Retinal pigment epithelial cell (primary cell): ENCODE measurements around the gene PRKCB.

Experiments used
- DNase-seq: peaks from one replicate; pipeline ENCODE4 v3.0.0-alpha.2; 2010; ENCODE audit warnings: low read depth
- H3K4me3 ChIP-seq: 2 replicates; pipeline ENCODE4 v1.5.1; 2011; ENCODE audit warnings: mild to moderate bottlenecking, low read length, control low read depth, moderate library complexity
- CTCF ChIP-seq: conservative IDR thresholded peaks from 2 replicates; pipeline ENCODE4 v1.5.1; 2011; ENCODE audit warnings: low read depth, low read length, control low read depth, inconsistent platforms

The PRKCB gene

GRCh38 chr16:24036038-24036543 lies 200.3 kb downstream of the PRKCB start:
- TF ChIP-seq CTCF, result no peak
- no peak for DNase-seq
- H3K4me3 ChIP-seq, result no peak overlapping the region

GRCh38 chr16:24036614-24037013 lies 200.8 kb downstream of the PRKCB start:
- H3K4me3 ChIP-seq, result no peak overlapping the region
- peak; percentile 2 for DNase-seq
- peak; percentile 69 for TF ChIP-seq CTCF

GRCh38 chr16:24037335-24037734 lies 201.6 kb downstream of the PRKCB start:
- no peak for TF ChIP-seq CTCF
- no peak for DNase-seq
- H3K4me3 ChIP-seq, result no peak overlapping the region

- peak; percentile 86 for TF ChIP-seq CTCF
These were observed 206.2 kb downstream of the PRKCB start for GRCh38 chr16:24041834-24042631.

GRCh38 chr16:24044467-24044866 lies 208.7 kb downstream of the PRKCB start:
- no peak for TF ChIP-seq CTCF
- H3K4me3 ChIP-seq, result no peak overlapping the region
- DNase-seq, result no peak

More at GRCh38 chr16:24041834-24042631, 206.2 kb downstream of the PRKCB start:
- peak; percentile 2 for DNase-seq
- H3K4me3 ChIP-seq, result no peak overlapping the region

- peak; percentile 55 for TF ChIP-seq CTCF
- no peak overlapping the region for H3K4me3 ChIP-seq
- no peak for DNase-seq
These were observed 209.9 kb downstream of the PRKCB start for GRCh38 chr16:24045641-24046040.

- DNase-seq, result no peak
- TF ChIP-seq CTCF, result no peak
These were observed 210.7 kb downstream of the PRKCB start for GRCh38 chr16:24046442-24046841.

More at GRCh38 chr16:24046442-24046841, 210.7 kb downstream of the PRKCB start:
- no peak overlapping the region for H3K4me3 ChIP-seq
